HCT116 (cell line): ENCODE results near the gene SFTPB.

Experiments
- CBX3 ChIP-seq: IDR thresholded peaks from 2 replicates; pipeline ENCODE4 v1.6.1; 2012; ENCODE audit warnings: low read depth
- CEBPB ChIP-seq: IDR thresholded peaks from 2 replicates; pipeline ENCODE4 v1.6.1; 2012; ENCODE audit warnings: low read depth
- EZH2 ChIP-seq: fragments of 200-600 bp; sonication (generic); IDR thresholded peaks from 2 replicates; pipeline ENCODE4 v1.6.1; 2017; ENCODE audit warnings: antibody characterized with exemption, mixed run types
- EZH2phosphoT487 ChIP-seq: fragments of 200-600 bp; IDR thresholded peaks from 2 replicates; pipeline ENCODE4 v1.6.1; 2018; ENCODE audit warnings: antibody characterized with exemption, borderline replicate concordance
- POLR2AphosphoS5 ChIP-seq: IDR thresholded peaks from 2 replicates; pipeline ENCODE4 v1.6.1; 2011; ENCODE audit warnings: mild to moderate bottlenecking, low read depth, low read length, moderate library complexity
- RAD21 ChIP-seq: IDR thresholded peaks from 2 replicates; pipeline ENCODE4 v1.6.1; 2012; ENCODE audit warnings: low read depth, mild to moderate bottlenecking
- SIN3A ChIP-seq: IDR thresholded peaks from 2 replicates; pipeline ENCODE4 v1.6.1; 2012; ENCODE audit warnings: low read depth
- SP1 ChIP-seq: IDR thresholded peaks from 2 replicates; pipeline ENCODE4 v1.6.1; 2012; ENCODE audit warnings: low read depth
- ZFX ChIP-seq: fragments of 450-650 bp; IDR thresholded peaks from 2 replicates; pipeline ENCODE4 v1.6.1; 2017
- ZNF274 ChIP-seq: fragments of 200-500 bp; sonication (Bioruptor generic); IDR thresholded peaks from 2 replicates; pipeline ENCODE4 v1.6.1; 2014; ENCODE audit warnings: mild to moderate bottlenecking, low read depth, low read length, inconsistent platforms
- TF ChIP-seq, protein P1 (sequence below), 3 experiments: fragments of 200-600 bp in 1 of 3; sonication (generic) in 1 of 3; IDR thresholded peaks in 2 of 3; conservative IDR thresholded peaks in 1 of 3; 2 replicates each; pipeline ENCODE4 v1.5.1; 2012 to 2017; ENCODE audit warnings: low read depth in 2 of 3, low read length in 2 of 3, antibody characterized with exemption in 1 of 3, borderline replicate concordance in 1 of 3, control low read depth in 1 of 3, mild to moderate bottlenecking in 1 of 3, mixed read lengths in 1 of 3, mixed run types in 1 of 3, moderate library complexity in 1 of 3; ENCODE audit not compliant: insufficient read depth in 1 of 3
- TF ChIP-seq, protein P2 (sequence below): IDR thresholded peaks from 2 replicates; pipeline ENCODE4 v1.6.1; 2012
- TF ChIP-seq, protein P3 (sequence below): IDR thresholded peaks from 2 replicates; pipeline ENCODE4 v1.6.1; 2012
- TF ChIP-seq, protein P4 (sequence below): IDR thresholded peaks from 2 replicates; pipeline ENCODE4 v1.6.1; 2012; ENCODE audit warnings: low read depth

DNA sequence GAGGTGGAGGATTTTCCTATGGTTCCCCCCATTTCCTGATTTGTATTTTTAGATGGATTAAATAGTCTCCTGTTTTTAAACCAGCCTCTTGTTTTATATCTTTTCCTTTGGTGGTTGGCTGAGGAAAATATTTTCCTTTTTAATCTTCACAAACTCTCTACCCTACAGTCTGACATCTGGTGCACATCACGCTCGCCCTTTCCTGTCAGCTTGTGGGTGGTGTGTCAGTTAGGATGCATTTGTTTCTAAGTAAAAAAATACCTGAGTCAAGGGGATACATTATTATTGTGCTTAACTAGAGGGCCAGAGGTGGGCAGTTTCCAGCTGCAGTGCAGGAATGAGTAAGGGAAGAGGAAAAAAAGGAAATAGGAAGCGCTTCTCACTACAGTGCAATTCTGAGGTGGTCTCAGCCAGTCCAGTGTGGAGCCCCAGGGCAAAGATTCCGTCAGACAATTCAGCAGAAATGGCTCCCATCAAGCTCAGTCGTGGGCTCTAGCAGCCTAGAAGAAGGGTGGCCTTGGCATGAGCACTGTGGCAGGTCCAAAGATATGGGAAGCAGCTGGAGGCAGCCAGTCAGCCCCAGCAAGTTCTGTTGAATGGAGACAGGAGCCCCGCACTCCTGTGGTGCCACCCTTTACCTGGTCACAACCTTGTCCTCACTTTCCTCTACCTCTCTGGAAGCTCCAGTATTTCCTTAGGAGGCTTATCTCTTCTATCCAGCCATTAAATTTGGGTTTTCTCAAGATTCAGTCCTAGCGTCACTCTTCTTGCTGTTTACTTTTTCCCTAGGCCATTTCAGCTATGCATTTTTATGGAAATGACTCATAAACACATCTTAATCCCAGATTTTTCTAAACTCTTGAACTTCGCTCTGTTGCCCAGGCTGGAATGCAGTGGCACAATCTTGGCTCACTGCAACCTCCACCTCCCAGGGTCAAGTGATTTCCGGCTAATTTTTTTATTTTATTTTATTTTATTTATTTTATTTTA is 18.5 kb downstream of the SFTPB start:
- TF ChIP-seq, protein P1, sequence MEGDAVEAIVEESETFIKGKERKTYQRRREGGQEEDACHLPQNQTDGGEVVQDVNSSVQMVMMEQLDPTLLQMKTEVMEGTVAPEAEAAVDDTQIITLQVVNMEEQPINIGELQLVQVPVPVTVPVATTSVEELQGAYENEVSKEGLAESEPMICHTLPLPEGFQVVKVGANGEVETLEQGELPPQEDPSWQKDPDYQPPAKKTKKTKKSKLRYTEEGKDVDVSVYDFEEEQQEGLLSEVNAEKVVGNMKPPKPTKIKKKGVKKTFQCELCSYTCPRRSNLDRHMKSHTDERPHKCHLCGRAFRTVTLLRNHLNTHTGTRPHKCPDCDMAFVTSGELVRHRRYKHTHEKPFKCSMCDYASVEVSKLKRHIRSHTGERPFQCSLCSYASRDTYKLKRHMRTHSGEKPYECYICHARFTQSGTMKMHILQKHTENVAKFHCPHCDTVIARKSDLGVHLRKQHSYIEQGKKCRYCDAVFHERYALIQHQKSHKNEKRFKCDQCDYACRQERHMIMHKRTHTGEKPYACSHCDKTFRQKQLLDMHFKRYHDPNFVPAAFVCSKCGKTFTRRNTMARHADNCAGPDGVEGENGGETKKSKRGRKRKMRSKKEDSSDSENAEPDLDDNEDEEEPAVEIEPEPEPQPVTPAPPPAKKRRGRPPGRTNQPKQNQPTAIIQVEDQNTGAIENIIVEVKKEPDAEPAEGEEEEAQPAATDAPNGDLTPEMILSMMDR (IDR thresholded peaks at IDR 0.05 in 2 of 3, conservative IDR thresholded peaks at IDR 0.05 in 1 of 3; ENCODE audit: borderline replicate concordance in 1 of 3, insufficient read depth in 1 of 3, low read depth in 2 of 3, low read length in 2 of 3): no peak
- TF ChIP-seq, protein P2, sequence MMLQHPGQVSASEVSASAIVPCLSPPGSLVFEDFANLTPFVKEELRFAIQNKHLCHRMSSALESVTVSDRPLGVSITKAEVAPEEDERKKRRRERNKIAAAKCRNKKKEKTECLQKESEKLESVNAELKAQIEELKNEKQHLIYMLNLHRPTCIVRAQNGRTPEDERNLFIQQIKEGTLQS: no peak
- TF ChIP-seq SIN3A (no peak), EZH2phosphoT487 (no peak), POLR2AphosphoS5 (no peak), EZH2 (no peak), RAD21 (no peak), ZNF274 (no peak), CBX3 (no peak), CEBPB (no peak), SP1 (no peak), ZFX (no peak)
- TF ChIP-seq, protein P3, sequence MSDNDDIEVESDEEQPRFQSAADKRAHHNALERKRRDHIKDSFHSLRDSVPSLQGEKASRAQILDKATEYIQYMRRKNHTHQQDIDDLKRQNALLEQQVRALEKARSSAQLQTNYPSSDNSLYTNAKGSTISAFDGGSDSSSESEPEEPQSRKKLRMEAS: no peak
- TF ChIP-seq, protein P4, sequence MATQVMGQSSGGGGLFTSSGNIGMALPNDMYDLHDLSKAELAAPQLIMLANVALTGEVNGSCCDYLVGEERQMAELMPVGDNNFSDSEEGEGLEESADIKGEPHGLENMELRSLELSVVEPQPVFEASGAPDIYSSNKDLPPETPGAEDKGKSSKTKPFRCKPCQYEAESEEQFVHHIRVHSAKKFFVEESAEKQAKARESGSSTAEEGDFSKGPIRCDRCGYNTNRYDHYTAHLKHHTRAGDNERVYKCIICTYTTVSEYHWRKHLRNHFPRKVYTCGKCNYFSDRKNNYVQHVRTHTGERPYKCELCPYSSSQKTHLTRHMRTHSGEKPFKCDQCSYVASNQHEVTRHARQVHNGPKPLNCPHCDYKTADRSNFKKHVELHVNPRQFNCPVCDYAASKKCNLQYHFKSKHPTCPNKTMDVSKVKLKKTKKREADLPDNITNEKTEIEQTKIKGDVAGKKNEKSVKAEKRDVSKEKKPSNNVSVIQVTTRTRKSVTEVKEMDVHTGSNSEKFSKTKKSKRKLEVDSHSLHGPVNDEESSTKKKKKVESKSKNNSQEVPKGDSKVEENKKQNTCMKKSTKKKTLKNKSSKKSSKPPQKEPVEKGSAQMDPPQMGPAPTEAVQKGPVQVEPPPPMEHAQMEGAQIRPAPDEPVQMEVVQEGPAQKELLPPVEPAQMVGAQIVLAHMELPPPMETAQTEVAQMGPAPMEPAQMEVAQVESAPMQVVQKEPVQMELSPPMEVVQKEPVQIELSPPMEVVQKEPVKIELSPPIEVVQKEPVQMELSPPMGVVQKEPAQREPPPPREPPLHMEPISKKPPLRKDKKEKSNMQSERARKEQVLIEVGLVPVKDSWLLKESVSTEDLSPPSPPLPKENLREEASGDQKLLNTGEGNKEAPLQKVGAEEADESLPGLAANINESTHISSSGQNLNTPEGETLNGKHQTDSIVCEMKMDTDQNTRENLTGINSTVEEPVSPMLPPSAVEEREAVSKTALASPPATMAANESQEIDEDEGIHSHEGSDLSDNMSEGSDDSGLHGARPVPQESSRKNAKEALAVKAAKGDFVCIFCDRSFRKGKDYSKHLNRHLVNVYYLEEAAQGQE: no peak
